ENCODE measurements around the gene RELL1.
A peak's percentile ranks its signal among the peaks of the same experiment; 100 is the strongest.
"Not testable (repeated sequence)": the region's sequence is repeated elsewhere in the genome, so short reads cannot be mapped to it uniquely, and the experiment has no call there.

Gene RELL1

DNA sequence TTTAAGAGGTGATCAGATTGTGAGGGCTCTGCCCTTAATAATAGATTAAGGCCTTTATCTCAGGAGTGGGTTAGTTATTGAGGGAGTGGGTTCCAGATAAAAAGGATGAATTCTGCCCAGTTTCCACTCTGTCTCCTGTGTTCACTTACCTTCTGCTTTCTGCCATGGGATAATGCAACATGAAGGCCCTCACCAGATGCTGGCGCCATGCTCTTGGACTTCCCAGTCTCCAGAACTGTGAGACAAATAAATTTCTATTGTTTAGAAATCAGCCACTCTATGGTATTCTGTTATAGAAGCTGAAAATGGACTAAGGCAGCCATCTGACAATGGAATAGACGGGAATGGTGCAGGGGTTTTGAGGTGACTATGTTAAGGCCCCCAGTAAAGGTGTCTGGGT, 6.9 kb upstream of the RELL1 start:
- no peak for DNase-seq (ENCODE audit: low read depth)

DNA sequence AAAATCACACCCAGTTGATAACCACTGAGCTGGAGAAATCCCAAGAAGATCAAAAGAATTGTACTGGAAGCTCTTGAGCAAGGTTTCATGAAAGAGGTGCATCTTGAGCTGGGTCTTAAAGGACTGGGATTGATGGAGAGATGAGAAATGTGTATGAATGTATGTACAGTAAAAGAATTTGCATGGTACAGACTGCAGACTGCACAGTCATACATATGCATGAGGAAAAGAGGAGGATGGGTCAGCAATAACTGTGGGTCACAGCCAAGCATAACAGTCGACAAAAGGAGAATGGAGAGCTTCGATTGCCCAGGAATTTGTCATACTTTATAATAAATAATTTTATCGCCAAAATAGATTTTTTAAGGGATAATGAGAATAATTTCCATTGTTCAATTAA, 4.8 kb upstream of the RELL1 start:
- DNase-seq (ENCODE audit: low read depth): no peak

DNA sequence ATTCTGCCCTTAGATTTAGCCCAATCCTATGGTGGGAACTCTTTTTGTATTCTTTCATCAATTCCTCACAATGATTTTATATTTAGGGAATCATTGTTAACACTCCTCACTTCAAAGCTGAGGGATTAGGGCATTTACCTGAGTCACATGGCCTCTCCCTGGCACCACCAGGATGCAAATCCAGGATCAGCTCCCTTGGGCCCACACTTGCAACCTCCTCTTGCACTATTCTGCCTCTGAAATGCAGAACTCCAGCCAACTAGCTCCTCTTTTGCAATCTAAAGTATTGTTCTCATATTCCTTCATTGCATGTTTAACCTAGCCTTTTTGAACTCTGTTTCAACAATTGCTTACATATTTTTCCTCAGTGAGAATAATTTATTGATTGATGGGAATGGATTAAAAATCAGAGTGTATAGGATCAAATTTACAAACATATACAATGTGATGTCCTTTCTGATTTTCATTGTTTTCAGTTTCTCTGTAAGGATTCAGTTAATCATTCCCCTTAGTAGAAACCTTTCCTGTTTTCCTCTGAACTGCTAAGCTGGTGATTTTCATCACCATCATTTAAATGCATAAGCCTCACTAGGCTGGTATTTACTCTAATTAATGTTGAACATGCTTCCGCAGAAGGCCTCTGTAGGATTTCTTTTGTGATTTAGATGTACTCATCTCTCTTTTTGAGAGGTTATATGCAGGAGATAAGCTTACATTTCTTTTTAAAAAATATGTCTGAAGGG, 3.3 kb upstream of the RELL1 start:
- no peak for DNase-seq (ENCODE audit: low read depth)

DNA sequence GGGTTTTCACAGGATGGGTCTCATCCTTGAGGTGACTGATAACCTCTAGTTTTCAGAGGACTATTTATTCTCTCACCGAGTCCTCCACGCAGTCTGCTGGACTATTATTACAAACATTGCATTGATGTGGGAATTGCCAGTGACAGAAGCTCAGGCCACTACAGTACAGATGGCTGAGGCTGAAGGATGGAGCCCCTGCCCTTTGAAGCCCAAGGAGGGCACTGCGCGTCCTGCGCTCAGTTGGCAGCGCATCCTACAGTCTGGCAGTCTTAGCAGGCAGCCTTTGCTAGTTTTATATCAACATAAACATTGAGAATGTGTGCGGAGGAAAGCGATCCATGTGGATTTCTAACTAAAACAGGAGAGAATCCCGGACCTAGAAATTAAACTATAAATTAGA, 1.5 kb upstream of the RELL1 start:
- DNase-seq (ENCODE audit: low read depth): no peak

DNA sequence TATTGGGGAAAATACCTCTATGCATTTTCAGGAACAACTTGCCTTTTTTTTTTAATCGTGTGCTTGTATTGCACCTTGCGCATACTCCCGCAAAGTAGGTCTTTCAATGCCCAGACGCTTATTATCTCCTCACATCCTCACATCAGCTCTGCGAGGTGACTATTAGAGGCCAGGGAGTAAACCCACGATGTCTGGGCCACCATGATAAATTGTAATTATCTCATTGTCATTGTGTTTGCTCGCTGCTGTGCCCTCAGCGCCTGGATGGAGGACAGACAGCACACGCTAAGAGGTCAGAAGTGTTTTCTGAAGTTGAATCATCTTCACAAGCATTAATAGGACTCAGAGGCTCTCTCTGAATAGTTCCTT, 1.0 kb upstream of the RELL1 start:
- no peak for DNase-seq (ENCODE audit: low read depth)

DNA sequence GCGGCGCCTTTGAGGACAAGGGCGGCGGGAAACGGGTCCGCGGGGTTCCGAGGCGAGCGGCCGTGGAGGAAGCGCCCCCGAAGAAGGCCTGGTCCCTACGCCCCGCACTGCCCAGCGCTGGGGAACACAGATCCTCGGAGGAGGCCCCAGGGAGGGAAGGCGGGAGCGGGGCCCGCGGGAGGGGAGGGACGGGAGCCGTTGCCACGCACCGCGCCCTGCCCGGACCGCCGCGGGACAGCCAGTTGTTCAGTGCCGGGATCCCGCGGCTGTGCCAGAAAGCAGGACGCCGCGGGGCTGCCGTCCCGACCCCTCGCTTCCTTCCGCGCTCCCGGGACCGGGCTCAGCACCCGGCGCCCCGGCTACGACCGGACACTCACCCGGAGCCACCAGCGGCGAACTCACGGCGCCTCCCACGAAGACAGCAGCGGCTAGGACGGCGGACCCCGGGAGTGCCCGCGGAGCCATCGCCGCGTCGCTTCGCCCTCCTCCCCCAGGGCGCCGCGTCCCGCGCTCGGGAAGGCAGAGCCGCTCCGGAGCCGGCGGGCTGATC, 278 bp downstream of the RELL1 start:
- DNase-seq (ENCODE audit: low read depth): peak; percentile 25

DNA sequence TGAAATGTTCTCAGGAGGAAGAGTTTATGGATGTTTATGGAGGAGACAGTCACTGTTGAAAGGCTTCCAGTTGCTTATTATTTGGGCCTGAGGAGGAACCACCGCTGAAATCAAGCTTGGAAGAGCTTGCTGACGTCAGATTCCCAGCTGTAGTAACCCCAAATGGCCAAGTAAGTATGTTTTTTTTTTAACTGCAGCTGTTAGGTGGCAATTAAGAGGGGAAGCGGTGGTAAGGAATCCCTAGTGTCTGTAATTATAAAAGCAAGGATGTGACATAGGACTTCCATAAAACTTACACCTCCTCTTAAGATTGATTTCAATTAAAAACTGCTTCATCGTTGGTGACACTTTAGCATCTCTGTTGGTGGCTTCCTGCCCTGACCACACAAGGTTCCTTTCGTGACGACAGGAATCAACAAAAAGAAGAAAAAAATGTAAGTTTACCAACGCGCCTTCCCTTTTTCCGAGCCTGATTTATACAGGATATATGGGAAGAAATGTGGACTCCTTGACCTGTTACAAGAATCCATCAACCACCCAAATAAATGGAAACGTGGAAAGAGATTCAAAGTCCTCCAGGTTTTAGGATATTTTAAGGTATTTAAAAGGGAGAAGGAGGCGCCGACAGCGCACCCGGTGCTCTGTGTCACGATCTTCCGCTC, 884 bp downstream of the RELL1 start:
- DNase-seq (ENCODE audit: low read depth): peak; percentile 32

DNA sequence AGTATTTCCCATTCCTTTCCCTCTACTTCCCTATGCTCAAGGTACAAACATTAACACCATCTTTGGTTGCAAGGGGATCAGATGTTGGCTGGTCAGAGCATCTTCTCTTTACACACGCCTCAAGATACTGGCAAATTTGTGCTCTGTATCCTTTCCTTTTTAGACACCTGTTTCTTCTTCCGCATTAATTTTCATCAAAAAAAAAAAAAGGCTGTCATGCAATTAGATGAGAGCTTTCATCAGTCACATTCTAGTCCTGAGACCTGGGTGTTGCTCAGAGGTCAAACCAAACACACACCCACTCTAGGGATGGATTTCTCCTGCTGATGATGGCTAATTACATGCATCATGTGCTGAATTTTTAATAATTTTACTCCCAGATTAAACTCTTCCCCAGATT, 2.0 kb downstream of the RELL1 start:
- DNase-seq (ENCODE audit: low read depth): no peak

DNA sequence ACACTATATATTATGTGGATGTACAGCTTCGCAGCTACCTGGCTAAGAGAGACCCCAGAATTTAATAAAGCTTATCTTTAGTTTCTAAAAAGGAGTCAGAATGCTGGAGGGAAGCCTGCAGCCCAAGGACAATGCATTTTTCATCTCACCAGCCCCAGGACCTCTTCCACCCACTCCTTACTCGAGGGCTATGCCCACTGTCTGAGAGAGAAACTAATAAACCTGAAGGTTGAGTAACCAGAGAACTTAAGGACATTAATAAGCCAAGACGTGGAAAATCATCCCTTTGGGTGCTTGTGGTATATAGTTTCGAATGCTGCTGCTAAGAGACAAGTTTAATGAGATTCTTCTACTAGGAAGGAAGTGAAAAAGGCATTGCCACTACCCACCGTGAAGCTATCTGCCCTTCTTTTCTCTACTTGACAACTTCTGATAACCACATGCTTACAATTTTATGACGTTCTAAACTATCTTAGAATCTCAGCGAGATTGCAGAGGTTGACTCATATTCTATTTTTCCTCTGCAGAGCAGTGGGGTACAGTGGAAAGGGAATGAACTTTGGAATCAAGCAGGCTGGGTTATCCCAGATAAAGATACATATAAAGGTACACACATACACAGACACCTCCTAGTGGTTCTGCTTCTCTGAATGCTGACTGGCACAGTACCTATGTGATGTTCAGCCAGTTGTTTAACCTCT, 3.3 kb downstream of the RELL1 start:
- DNase-seq (ENCODE audit: low read depth): no peak

DNA sequence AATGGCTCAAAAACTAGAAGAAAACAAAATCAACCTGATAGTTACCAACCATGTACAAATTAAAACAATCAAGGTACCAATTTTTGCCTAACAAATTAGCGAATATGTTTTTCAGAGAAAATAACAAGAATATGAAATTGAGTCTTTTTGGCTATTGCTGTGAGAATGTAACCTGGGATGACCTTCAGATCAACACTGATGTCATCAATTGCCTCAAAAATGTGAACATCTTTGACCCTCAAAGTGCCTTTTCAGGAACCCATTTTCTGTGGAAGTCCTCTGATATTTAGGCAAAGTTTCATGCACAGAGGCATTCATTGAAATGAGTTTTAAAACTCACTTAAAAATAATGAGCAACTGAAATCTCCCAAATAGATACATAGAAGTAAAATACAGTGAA, 6.1 kb downstream of the RELL1 start:
- no peak for DNase-seq (ENCODE audit: low read depth)

DNA sequence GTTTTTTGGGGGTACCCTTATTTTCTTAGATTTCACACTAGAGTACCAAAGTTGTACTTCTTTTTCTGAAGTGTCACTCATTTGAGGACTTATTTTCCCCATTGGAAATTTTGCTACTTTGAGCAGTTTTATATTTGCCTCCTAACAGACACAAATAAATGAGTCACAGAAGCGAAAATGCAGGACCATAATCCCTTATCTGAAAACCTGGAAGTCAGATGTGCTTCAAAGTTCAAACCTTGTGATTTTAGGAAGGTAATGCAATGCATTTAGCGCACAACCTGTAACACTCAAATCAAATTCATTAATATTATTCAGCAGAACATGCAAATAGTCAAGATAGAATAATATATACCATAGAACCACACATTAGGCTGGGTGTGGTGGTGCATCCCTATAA, 6.9 kb downstream of the RELL1 start:
- no peak for DNase-seq (ENCODE audit: low read depth)

DNA sequence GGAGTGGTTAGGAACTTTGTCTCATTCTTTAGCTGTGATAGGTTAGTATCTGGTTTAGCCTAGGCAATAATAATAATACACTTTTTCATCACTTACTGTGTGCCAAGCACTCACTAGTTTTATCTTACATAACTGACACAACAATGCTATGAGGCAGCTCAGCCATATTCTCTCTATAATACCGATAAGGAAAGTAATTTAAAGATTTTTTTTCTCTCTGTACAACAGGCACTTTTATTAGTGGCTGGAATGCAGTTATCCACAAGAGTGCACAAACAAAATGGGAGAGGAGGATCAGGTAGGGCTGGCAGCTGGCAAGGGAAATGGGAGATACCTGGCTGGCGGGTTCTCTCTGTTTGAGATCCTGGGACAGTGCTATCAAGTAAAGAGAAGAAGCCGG, 7.6 kb downstream of the RELL1 start:
- no peak for DNase-seq (ENCODE audit: low read depth)

DNA sequence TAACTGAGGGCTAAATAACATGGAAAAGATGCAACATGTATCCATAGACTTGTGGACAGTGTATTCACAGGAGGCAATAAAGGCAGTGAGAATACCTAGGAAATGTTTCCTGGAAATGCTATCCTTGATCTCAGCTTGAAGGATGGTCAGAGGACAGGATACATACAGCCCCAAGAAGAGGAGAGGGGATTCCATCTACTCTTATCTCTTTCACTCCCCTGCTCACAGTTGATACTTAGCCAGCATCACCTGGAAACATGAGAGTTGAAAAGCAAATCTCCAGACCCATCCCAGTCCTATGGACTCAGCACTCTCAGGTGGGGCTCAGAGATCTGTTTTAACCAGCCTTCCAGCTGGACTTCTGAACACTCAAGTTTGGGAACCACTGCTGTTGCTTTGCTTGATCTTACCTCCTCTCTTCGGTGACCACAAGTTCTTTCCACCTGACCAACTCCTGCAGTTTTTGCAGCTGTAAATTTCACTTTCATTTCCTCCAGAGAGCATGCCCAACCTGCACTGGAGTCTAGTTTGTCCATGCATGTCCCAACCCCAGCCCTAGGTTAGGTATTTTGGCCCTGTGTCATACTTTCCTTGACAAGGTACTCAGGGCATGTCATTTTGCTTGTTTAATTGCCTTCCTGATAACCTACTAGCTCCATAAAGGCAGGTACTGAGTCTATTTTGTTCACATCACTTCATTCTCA, 10.4 kb downstream of the RELL1 start:
- no peak for DNase-seq (ENCODE audit: low read depth)

DNA sequence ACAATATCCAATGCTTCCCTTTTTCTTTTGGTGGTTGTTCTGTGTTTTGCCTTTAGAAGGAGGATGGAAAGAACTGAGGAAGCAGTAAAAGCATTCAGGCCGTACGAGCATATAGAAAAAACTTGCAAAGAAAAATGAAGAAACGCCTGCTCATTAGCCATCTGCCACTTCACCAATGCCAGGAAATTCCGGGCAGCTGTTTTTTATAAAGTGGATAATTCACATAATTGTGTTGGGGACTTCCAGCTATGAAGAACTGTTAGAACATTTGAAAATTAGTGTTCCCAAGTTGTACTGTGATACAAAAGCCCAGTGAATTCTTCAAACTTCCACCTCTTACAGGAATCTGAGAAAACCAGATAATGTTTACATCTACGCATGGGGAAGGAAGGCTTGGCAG, 11.7 kb downstream of the RELL1 start:
- no peak for DNase-seq (ENCODE audit: low read depth)

DNA sequence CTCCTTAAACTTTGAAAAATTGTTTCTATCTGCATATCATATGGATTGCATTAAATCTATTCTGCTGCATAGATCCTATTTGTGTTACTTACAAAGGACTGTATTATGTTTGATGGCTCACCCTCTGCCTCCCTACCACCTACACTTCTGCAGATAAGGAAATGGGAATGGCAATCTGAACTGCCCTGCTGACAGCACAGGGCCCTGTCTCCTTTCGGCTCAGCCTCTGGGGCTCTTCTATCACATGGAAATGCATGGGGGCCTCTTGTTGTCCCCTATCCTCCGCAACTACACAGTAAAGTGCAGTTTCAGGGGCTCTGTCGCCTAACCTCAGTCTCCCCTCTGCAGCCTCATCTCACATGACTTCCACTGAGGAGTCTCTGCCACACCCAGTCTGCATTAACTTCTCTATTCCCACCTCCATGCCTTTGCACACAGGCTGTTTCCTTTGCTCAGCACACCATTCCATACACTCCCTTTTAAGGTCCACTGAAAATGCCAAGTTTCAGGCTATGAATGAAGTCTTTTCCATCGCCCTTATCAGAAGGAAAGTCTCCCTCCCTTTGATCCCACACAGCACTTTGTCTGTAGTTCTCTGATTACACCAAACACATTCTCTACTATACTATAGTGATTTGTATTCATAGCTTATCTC, 12.5 kb downstream of the RELL1 start:
- DNase-seq (ENCODE audit: low read depth): no peak

DNA sequence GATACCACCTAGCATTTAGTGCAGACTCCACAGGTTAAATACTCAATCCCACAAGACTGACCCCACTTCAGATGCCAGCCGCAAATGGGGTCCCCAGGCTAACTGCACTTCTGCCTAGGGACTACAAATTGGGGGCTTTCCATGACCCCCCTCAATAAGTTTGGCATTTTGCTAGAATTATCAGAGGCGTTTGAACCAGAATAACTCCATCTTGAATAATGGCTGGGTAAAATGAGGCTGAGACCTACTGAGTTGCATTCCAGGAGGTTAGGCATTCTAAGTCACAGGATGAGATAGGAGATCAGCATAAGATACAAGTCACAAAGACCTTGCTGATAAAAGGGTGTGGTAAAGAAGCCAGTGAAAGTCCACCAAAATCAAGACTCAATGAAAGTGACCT, 15.1 kb downstream of the RELL1 start:
- no peak for DNase-seq (ENCODE audit: low read depth)

DNA sequence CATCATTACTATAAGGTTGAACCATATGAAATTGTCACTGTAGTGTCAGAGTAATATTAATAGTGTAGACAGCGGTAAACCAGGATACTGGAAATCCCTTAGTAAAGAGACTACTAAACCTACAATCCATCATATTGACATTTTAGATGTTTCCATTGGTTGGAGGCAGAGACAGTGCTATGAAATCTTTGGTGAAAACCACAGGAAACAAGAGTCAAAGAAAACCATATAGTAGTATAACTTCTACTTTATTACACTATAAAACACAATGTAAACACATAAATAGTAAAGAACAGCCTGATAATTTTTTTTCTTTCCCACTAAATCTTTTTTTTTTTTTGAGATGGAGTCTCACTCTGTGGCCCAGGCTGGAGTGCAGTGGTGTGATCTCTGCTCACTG, 15.9 kb downstream of the RELL1 start:
- no peak for DNase-seq (ENCODE audit: low read depth)

DNA sequence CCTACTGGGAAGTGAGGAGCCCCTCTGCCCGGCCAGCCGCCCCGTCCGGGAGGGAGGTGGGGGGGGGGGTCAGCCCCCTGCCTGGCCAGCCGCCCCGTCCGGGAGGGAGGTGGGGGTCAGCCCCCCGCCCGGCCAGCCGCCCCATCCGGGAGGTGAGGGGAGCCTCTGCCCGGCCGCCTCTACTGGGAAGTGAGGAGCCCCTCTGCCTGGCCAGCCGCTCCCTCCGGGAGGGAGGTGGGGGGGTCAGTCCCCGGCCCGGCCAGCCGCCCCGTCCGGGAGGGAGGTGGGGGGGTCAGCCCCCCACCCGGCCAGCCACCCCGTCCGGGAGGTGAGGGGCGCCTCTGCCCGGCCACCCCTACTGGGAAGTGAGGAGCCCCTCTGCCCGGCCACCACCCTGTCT, 17.1 kb downstream of the RELL1 start:
- not testable (repeated sequence) for DNase-seq (ENCODE audit: low read depth)

DNA sequence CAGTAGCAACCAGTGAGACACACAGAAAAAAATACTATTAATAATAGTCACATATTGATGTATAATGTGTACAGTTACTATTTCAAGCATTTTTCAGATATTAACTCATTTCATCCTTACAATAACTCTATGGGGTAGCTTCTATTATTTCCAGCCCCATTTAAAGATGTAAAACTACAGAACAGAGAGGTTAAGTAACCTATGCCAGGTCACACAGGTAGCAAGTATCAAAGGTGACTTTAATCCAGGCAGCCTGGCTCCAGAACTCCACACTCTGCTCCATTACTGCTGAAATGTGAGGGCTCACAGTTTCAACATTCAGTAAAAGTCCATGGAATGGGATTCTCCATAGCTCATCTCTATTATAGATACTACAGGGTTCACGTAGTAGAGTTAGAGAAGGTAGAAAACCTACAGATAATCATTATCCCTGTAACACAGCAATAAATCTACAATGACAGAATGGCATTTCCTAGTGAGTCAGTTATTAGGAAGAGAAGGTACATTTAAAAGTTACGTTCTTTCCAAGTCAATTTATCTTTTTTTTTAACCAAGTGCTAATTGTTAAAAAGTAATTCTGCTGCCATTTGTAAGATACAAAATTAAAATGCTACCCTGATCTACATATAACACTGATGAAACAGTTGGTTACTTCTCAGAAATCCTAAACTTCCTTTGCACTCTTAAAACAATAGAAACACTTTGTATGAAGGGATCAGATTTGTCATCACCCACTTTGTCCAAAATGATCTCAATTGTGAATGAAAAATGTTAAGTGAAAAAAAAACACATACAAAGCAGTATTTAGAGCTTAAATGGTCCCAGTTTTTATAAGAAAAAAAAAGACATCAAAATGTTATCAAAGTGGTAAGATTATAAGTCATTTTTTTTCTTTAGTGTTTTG, 18.7 kb downstream of the RELL1 start:
- DNase-seq (ENCODE audit: low read depth): no peak

DNA sequence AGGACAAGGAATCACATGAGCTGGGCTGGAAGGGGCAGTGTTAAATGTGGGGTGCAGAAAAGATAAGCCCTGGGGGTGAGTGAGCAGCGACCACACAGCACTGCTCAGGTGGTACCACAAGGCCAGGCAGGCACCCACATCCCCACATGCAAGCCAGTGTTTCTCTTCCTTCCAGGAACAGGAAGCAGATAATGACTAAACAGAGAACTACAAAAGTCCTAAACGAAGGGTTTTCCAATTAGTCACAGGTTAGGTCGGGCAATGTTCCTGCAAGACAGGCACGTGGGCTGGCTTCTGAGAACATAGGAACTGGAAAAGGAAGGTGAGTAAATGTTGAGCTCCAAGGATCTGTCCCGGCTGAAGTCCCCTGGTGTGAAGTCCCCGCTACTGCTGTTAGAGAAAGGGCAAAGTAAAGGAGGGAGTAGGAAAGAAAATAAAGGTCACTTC, 19.5 kb downstream of the RELL1 start:
- no peak for DNase-seq (ENCODE audit: low read depth)
